CD14-positive monocyte (primary cell): Measurements from ENCODE around the gene UBE2O. TPM values are rescaled to one million over a fixed set of nuclear protein-coding genes. Genes with fewer than 3 reads are reported as not detected.

Experiments used
- DNase-seq, 3 donors: peaks; one replicate each; pipeline ENCODE4 v3.0.0-alpha.2; 2011 to 2022
- H2AFZ ChIP-seq: 2 replicates; pipeline ENCODE4 v1.6.0; 2012; ENCODE audit warnings: mild to moderate bottlenecking, low read depth, low read length, inconsistent platforms; ENCODE audit not compliant: insufficient read depth, poor library complexity, severe bottlenecking
- H3K27ac ChIP-seq, 2 donors: 1 replicate in 1 of 2; 2 replicates in 1 of 2; pipeline ENCODE4 v1.5.1; 2012 to 2013; ENCODE audit warnings: low read length in 2 of 2, control low read depth in 1 of 2, inconsistent platforms in 1 of 2, low read depth in 1 of 2, mild to moderate bottlenecking in 1 of 2
- H3K27me3 ChIP-seq, 2 donors: one replicate each; pipeline versions ENCODE4 v1.6.0 to v1.6.1; 2011 to 2013; ENCODE audit warnings: low read length in 2 of 2; ENCODE audit not compliant: control insufficient read depth in 2 of 2, insufficient read depth in 2 of 2
- H3K36me3 ChIP-seq, 2 donors: replicated peaks in 1 of 2; 1 replicate in 1 of 2; 2 replicates in 1 of 2; pipeline versions ENCODE4 v1.5.1 to v1.6.1; 2012 to 2013; ENCODE audit warnings: low read length in 2 of 2, control low read depth in 1 of 2, inconsistent platforms in 1 of 2, mild to moderate bottlenecking in 1 of 2; ENCODE audit not compliant: insufficient read depth in 2 of 2, control insufficient read depth in 1 of 2
- H3K4me1 ChIP-seq, 2 donors: 1 replicate in 1 of 2; 2 replicates in 1 of 2; pipeline versions ENCODE4 v1.5.1 to v1.6.1; 2012 to 2013; ENCODE audit warnings: low read length in 2 of 2, control low read depth in 1 of 2, inconsistent platforms in 1 of 2, mild to moderate bottlenecking in 1 of 2, moderate library complexity in 1 of 2; ENCODE audit not compliant: insufficient read depth in 2 of 2, control insufficient read depth in 1 of 2
- H3K4me2 ChIP-seq: replicated peaks from 2 replicates; pipeline ENCODE3; 2012; ENCODE audit warnings: low read length, moderate library complexity, mild to moderate bottlenecking; ENCODE audit not compliant: poor library complexity, severe bottlenecking; ENCODE audit errors: extremely low read depth
- H3K4me3 ChIP-seq, 3 experiments: fragments of 200-600 bp in 1 of 3; sonication (generic) in 1 of 3; replicated peaks in 1 of 3; 1 replicate in 2 of 3; 2 replicates in 1 of 3; pipeline ENCODE4 v1.5.1; 2011 to 2013; ENCODE audit warnings: low read length in 3 of 3, mild to moderate bottlenecking in 3 of 3, control low read depth in 2 of 3, low read depth in 2 of 3, inconsistent platforms in 1 of 3, moderate library complexity in 1 of 3
- H3K79me2 ChIP-seq: 2 replicates; pipeline ENCODE4 v1.6.0; 2012; ENCODE audit warnings: mild to moderate bottlenecking, control low read depth, inconsistent platforms, low read length, moderate library complexity; ENCODE audit not compliant: insufficient read depth
- H3K9ac ChIP-seq: 2 replicates; pipeline ENCODE4 v1.6.0; 2017; ENCODE audit warnings: low read length, mild to moderate bottlenecking; ENCODE audit not compliant: insufficient read depth, poor library complexity, severe bottlenecking
- H3K9me3 ChIP-seq, 2 donors: replicated peaks in 1 of 2; 1 replicate in 1 of 2; 2 replicates in 1 of 2; pipeline versions ENCODE4 v1.5.1 to v1.6.1; 2012 to 2013; ENCODE audit warnings: low read length in 2 of 2, control low read depth in 1 of 2; ENCODE audit not compliant: control insufficient read depth in 1 of 2, insufficient read depth in 1 of 2
- H4K20me1 ChIP-seq: 2 replicates; pipeline ENCODE4 v1.6.0; 2012; ENCODE audit warnings: mild to moderate bottlenecking, low read length, control low read depth, moderate library complexity; ENCODE audit not compliant: insufficient read depth
- H3K27ac Mint-ChIP-seq, 7 donors: one replicate each; pipeline ENCODE4 v1.8.0; 2020; ENCODE audit warnings: mild to moderate bottlenecking in 7 of 7, mixed read lengths in 7 of 7, moderate library complexity in 6 of 7, inconsistent platforms in 2 of 7
- H3K27me3 Mint-ChIP-seq, 3 donors: one replicate each; pipeline ENCODE4 v1.8.0; 2021 to 2022; ENCODE audit warnings: low read depth in 3 of 3, mild to moderate bottlenecking in 3 of 3, mixed read lengths in 3 of 3, moderate library complexity in 3 of 3, inconsistent platforms in 1 of 3
- H3K36me3 Mint-ChIP-seq, 2 donors: one replicate each; pipeline ENCODE4 v1.8.0; 2020; ENCODE audit warnings: mixed read lengths in 2 of 2, inconsistent platforms in 1 of 2, mild to moderate bottlenecking in 1 of 2
- H3K4me1 Mint-ChIP-seq: one replicate; pipeline ENCODE4 v1.8.0; 2020; ENCODE audit warnings: mild to moderate bottlenecking, mixed read lengths
- H3K4me3 Mint-ChIP-seq, 2 donors: one replicate each; pipeline ENCODE4 v1.8.0; 2020; ENCODE audit warnings: mild to moderate bottlenecking in 2 of 2, mixed read lengths in 2 of 2, moderate library complexity in 1 of 2
- H3K9me3 Mint-ChIP-seq, 7 donors: one replicate each; pipeline ENCODE4 v1.8.0; 2020 to 2022; ENCODE audit warnings: mixed read lengths in 7 of 7, mild to moderate bottlenecking in 6 of 7, moderate library complexity in 6 of 7, inconsistent platforms in 2 of 7
- WGBS: methylation state at CpG from one replicate; pipeline ENCODE4 v1.1.5; 2013; ENCODE audit warnings: missing lambda C conversion rate; ENCODE audit not compliant: insufficient coverage; 5-methylcytosine and 5-hydroxymethylcytosine counted together
- intact Hi-C, 2 donors: fragments of 100-400 bp; cut with micrococcal nuclease; formaldehyde crosslinking; loops; one replicate each; pipeline versions ENCODE4 v1.15.0 to v1.15.1; 2023
- polyA plus RNA-seq, 3 donors: library from polyadenylated mRNA; depleted of rRNA in 1 of 3; unstranded in 2 of 3; stranded (reverse) in 1 of 3; fragments of 300-500 nt in 2 of 3; fragments of >200 nt in 1 of 3; fragmentation: Illumina TruSeq in 2 of 3; gene quantifications; 1 replicate in 2 of 3; 2 replicates in 1 of 3; pipeline ENCODE4 v1.2.3, GENCODE V29; 2012 to 2021
- TF ChIP-seq, protein P1 (sequence below): fragments of 200-600 bp; IDR thresholded peaks from one replicate; pipeline ENCODE4 v1.8.0; 2022; ENCODE audit warnings: antibody characterized with exemption, mild to moderate bottlenecking

The UBE2O gene
- polyA plus RNA-seq, 3 donors, result 1.3 to 15.1 (median 4.5) TPM

DNA sequence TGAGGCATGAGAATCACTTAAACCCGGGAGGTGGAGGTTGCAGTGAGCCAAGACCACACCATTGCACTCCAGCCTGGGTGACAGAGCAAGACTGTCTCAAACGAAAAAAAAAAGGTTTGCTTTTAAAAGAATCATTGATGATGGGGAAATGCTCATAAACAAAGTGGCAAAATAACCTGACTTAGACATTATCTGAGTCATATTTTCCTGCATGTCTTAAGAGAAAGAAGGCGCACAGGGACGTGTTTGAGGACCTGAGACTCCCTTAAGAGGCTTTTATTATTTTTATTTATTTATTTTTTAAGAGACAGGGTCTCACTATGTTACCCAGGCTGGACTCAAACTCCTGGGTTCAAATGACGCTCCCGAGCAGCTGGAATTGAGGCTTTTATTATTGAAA, 93.6 kb downstream of the UBE2O start:
- no peak overlapping the region for H3K4me3 ChIP-seq
- no peak overlapping the region for H2AFZ ChIP-seq
- WGBS, result 92% methylated on average over 3 of the region's 6 CpGs
- TF ChIP-seq, protein P1, sequence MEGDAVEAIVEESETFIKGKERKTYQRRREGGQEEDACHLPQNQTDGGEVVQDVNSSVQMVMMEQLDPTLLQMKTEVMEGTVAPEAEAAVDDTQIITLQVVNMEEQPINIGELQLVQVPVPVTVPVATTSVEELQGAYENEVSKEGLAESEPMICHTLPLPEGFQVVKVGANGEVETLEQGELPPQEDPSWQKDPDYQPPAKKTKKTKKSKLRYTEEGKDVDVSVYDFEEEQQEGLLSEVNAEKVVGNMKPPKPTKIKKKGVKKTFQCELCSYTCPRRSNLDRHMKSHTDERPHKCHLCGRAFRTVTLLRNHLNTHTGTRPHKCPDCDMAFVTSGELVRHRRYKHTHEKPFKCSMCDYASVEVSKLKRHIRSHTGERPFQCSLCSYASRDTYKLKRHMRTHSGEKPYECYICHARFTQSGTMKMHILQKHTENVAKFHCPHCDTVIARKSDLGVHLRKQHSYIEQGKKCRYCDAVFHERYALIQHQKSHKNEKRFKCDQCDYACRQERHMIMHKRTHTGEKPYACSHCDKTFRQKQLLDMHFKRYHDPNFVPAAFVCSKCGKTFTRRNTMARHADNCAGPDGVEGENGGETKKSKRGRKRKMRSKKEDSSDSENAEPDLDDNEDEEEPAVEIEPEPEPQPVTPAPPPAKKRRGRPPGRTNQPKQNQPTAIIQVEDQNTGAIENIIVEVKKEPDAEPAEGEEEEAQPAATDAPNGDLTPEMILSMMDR, result no peak
- no peaks in the 10 kb centered on the region for H3K79me2 ChIP-seq
- H3K4me1 ChIP-seq, result peaks cover 6 to 15% of the 10 kb centered on the region in 2 donors
- H3K36me3 ChIP-seq, result no peaks in the 10 kb centered on the region
- Mint-ChIP-seq H3K9me3 (no peaks in the 10 kb centered on the region), H3K36me3 (peaks cover 0 to under 1% of the 10 kb centered on the region in 2 donors), H3K27me3 (peaks cover 7 to 16% (median 7%) of the 10 kb centered on the region in 3 donors), H3K27ac (no peak overlapping the region), H3K4me1 (peaks cover 11% of the 10 kb centered on the region), H3K4me3 (no peak overlapping the region)
- no peaks in the 10 kb centered on the region for H3K27me3 ChIP-seq
- no peak for DNase-seq
- intact Hi-C loops, result no loop called here
- H4K20me1 ChIP-seq, result no peaks in the 10 kb centered on the region
- H3K9me3 ChIP-seq, result no peaks in the 10 kb centered on the region
- no peak overlapping the region for H3K9ac ChIP-seq
- no peak overlapping the region for H3K27ac ChIP-seq
- H3K4me2 ChIP-seq, result no peak overlapping the region

DNA sequence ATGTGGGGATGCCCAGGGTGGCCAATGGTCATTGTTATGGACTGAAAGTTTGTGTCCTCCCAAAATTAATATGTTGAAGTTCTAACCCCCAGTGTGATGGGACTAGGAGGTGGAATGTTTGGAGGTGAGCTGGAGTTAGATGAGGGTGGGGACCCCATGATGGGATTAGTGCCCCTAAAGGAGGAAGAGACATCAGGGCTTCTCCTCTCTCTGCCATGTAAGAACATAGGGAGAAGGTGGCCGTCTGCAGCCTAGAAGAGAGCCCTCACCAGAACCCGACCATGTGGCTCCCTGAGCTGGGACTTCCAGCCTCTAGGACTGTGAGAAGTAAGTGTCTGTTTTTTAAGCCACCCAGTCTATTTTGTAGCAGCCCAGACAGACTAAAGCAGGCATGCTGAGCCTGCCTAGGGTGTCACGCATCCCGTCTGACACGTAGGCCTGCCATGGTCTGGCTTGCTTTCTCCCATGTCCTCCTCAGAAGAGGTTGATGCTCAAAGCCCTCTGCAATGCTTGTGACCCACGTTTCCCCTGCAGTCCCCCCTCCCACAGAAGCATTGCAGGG, 95.3 kb downstream of the UBE2O start:
- Mint-ChIP-seq H3K4me3 (no peak overlapping the region), H3K27me3 (peaks cover 6 to 13% (median 7%) of the 10 kb centered on the region in 3 donors), H3K9me3 (peaks cover 0 to 1% (median 0%) of the 10 kb centered on the region in 7 donors), H3K36me3 (no peaks in the 10 kb centered on the region), H3K27ac (no peak overlapping the region), H3K4me1 (peaks cover 13% of the 10 kb centered on the region)
- Histone ChIP-seq H3K4me3 (no peak overlapping the region), H3K4me1 (peaks cover 13 to 15% of the 10 kb centered on the region in 2 donors), H3K4me2 (no peak overlapping the region), H3K27ac (no peak overlapping the region), H3K9me3 (no peaks in the 10 kb centered on the region), H3K9ac (no peak overlapping the region), H3K36me3 (no peaks in the 10 kb centered on the region), H3K79me2 (peaks cover 6% of the 10 kb centered on the region), H3K27me3 (no peaks in the 10 kb centered on the region), H2AFZ (no peak overlapping the region), H4K20me1 (no peaks in the 10 kb centered on the region)
- intact Hi-C loops, result no loop called here
- 88% methylated on average over 4 of the region's 6 CpGs for WGBS
- TF ChIP-seq, protein P1, result no peak
- no peak for DNase-seq
